Measurements from ENCODE around the gene ANKRD12. TPM values are rescaled to one million over a fixed set of nuclear protein-coding genes. Genes with fewer than 3 reads are reported as not detected.

ANKRD12 gene
- total and polyA plus RNA-seq, 2 of the 4 experiments (the other 2 are of a cell fraction): 2.6 to 12.9 TPM

- POLR2A ChIA-PET (ENCODE audit: unreplicated experiment): interaction anchor here (0.6 kb wide), 2 partner anchors 40 to 475 kb away, joined by 3 to 5 read pairs; no protein-coding TSS in a partner anchor
- TF ChIP-seq MAZ (IDR thresholded peaks at IDR 0.05; ENCODE audit: borderline replicate concordance, low read depth, low read length): no peak
- TF ChIP-seq NFE2L2 (IDR thresholded peaks at IDR 0.05; ENCODE audit: low read depth, low read length): no peak
- TF ChIP-seq POLR2A (IDR thresholded peaks at IDR 0.05; ENCODE audit: low read depth, low read length): peak; percentile 72
- no peak for TF ChIP-seq RFX5 (IDR thresholded peaks at IDR 0.05; ENCODE audit: low read depth, low read length)
- no CpG with 5 or more reads among the region's 17 CpGs for WGBS, 2 experiments (ENCODE audit: extremely low coverage in 2 of 2, insufficient read length in 1 of 2)
Measured at GRCh38 chr18:9101730-9102507, 34.7 kb upstream of the ANKRD12 start.

More at GRCh38 chr18:9101730-9102507, 34.7 kb upstream of the ANKRD12 start:
- TSS peak; percentile 95 for BruUV-seq (replicated peaks)
- Histone ChIP-seq H2AK5ac (ENCODE audit: low read depth, low read length) (peak overlapping the region; percentile 55), H3K27me3 (ENCODE audit: control insufficient read depth, insufficient read depth, low read length) (no peaks in the 10 kb centered on the region), H3K23ac (ENCODE audit: low read depth, low read length) (peak overlapping the region; percentile 85; the same call in 1 of the 2 replicates), H3K18ac (ENCODE audit: low read depth, low read length) (peak overlapping the region; percentile 48; the same call in 1 of the 2 replicates), H3K36me3 (ENCODE audit: control insufficient read depth, insufficient read depth, low read length) (peaks cover 2% of the 10 kb centered on the region; the same call in 1 of the 2 replicates), H2BK5ac (ENCODE audit: low read depth, low read length, poor library complexity, severe bottlenecking) (peak overlapping the region; percentile 96), H2BK120ac (ENCODE audit: low read depth, low read length) (peak overlapping the region; percentile 83), H3K14ac (replicated peaks; ENCODE audit: low read depth, low read length) (peak overlapping the region; percentile 98), H2BK15ac (ENCODE audit: low read depth, low read length) (peak overlapping the region; percentile 77; the same call in 2 of the 3 replicates), H4K20me1 (ENCODE audit: insufficient read depth, low read length) (peaks cover 36% of the 10 kb centered on the region; the same call in 1 of the 2 replicates), H3K4me1 (ENCODE audit: control insufficient read depth, insufficient read depth, low read length) (peaks cover 2% of the 10 kb centered on the region; the same call in 1 of the 2 replicates), H4K91ac (ENCODE audit: insufficient read depth, low read depth, low read length) (peak overlapping the region; percentile 90), H2AFZ (replicated peaks; ENCODE audit: low read length, poor library complexity) (peak overlapping the region; percentile 80), H2BK20ac (ENCODE audit: low read depth, low read length) (peak overlapping the region; percentile 69), H3K27ac (ENCODE audit: insufficient read depth, low read length) (peak overlapping the region; percentile 78), H4K5ac (ENCODE audit: low read depth, low read length) (peak overlapping the region; percentile 90; the same call in 1 of the 2 replicates), H3K4me2 (ENCODE audit: low read depth, low read length) (peak overlapping the region; percentile 97), H3K4ac (ENCODE audit: low read depth, low read length) (peak overlapping the region; percentile 81; the same call in 1 of the 2 replicates), H2AK9ac (replicated peaks; ENCODE audit: low read depth, low read length, poor library complexity) (no peak overlapping the region), H3K56ac (ENCODE audit: extremely low read depth, insufficient read depth, low read length) (peak overlapping the region; percentile 90), H3K9me3 (ENCODE audit: control insufficient read depth, insufficient read depth, low read length) (no peaks in the 10 kb centered on the region), H3K79me1 (ENCODE audit: low read depth in 1 of 2, low read length in 2 of 2) (peaks cover 3 to 20% of the 10 kb centered on the region in 2 experiments; a peak in 2 of 4 replicates), H3K4me3 (ENCODE audit: insufficient read depth, low read depth, low read length) (peak overlapping the region; percentile 76), H4K8ac (ENCODE audit: low read depth in 2 of 2, low read length in 2 of 2) (peak overlapping the region; percentile 91 to 93), H3K9ac (ENCODE audit: low read depth, low read length) (peak overlapping the region; percentile 79), H3K9me1 (ENCODE audit: insufficient read depth, low read length) (0 out of 2 replicates have a peak, but pooled peaks cover 3% of the 10 kb centered on the region)
- dilution Hi-C loops (cut with HindIII; ENCODE audit: low sequenced_read_pairs, unreplicated experiment) (no loop called here), in situ Hi-C loops (cut with MboI; ENCODE audit: low sequenced_read_pairs) (no loop called here), intact Hi-C loops (cut with micrococcal nuclease) (loop anchor here (1.0 kb wide), 1 partner anchor 8 kb away; no protein-coding TSS in a partner anchor)
- CTCF ChIA-PET: interaction anchor here (2.4 kb wide), 1 partner anchor 28 kb away, joined by 5 read pairs; no protein-coding TSS in a partner anchor
- DNase-seq: peak; percentile 86
- no peak; the same call in 1 of the 2 replicates for ATAC-seq (ENCODE audit: low read depth)
